Transverse colon (tissue), 4 donors: ENCODE results near the gene ATP13A2. TPM values are rescaled to one million over a fixed set of nuclear protein-coding genes. Genes with fewer than 3 reads are reported as not detected.

Experiments
- DNase-seq: peaks from one replicate; pipeline ENCODE4 v3.0.0-alpha.2; 2019
- H3K27ac ChIP-seq, 4 donors: fragments of 200-600 bp; sonication (generic); 2 replicates each; pipeline ENCODE4 v1.5.1; 2016 to 2018; ENCODE audit warnings: inconsistent platforms in 4 of 4
- H3K27me3 ChIP-seq: fragments of 200-600 bp; sonication (generic); 2 replicates; pipeline ENCODE4 v1.5.1; 2017; ENCODE audit warnings: inconsistent platforms
- H3K36me3 ChIP-seq, 4 donors: fragments of 200-600 bp; sonication (generic); 2 replicates each; pipeline ENCODE4 v1.5.1; 2017 to 2019; ENCODE audit warnings: inconsistent platforms in 4 of 4
- H3K4me1 ChIP-seq, 4 donors: fragments of 200-600 bp; sonication (generic); 2 replicates each; pipeline ENCODE4 v1.5.1; 2017 to 2020; ENCODE audit warnings: inconsistent platforms in 4 of 4
- H3K4me3 ChIP-seq, 4 donors: fragments of 200-600 bp; sonication (generic); 1 replicate in 1 of 4; 2 replicates in 3 of 4; pipeline versions ENCODE4 v1.5.1 to v1.6.1; 2017 to 2019; ENCODE audit warnings: inconsistent platforms in 4 of 4
- H3K9me3 ChIP-seq, 2 donors: fragments of 200-600 bp; sonication (generic); 2 replicates each; pipeline ENCODE4 v1.5.1; 2017 to 2019; ENCODE audit warnings: inconsistent platforms in 2 of 2
- EP300 ChIP-seq: sonication (generic); formaldehyde crosslinking; IDR thresholded peaks from one replicate; pipeline ENCODE4 v1.6.1; 2017; ENCODE audit warnings: antibody characterized with exemption, low read depth
- POLR2A ChIP-seq: fragments of 450-650 bp; IDR thresholded peaks from one replicate; pipeline ENCODE4 v1.6.1; 2016; ENCODE audit warnings: antibody characterized with exemption, mild to moderate bottlenecking, moderate library complexity
- POLR2AphosphoS5 ChIP-seq, 3 donors: sonication (generic); formaldehyde crosslinking; IDR thresholded peaks; one replicate each; pipeline ENCODE4 v1.6.1; 2016; ENCODE audit warnings: antibody characterized with exemption in 3 of 3
- WGBS, 2 donors: methylation state at CpG; one replicate each; pipeline ENCODE4 v1.1.5; 2018; ENCODE audit warnings: low coverage in 1 of 2; 5-methylcytosine and 5-hydroxymethylcytosine counted together
- in situ Hi-C, 4 donors: fragments of 200-750 bp; cut with MboI; loops; one replicate each; pipeline versions ENCODE4 v1.15.0 to v1.15.1; 2017; ENCODE audit warnings: low sequenced_read_pairs in 3 of 4, low pct_ligation_motif_present in 1 of 4, low pct_unique_long_range_greater_than_20kb in 1 of 4
- intact Hi-C: fragments of 100-400 bp; cut with DNase I; formaldehyde crosslinking; loops from one replicate; pipeline ENCODE4 v1.15.1; 2023; ENCODE audit warnings: low total_unique reads
- total RNA-seq, 4 donors: library from RNA; depleted of rRNA; stranded (reverse); fragments of >200 nt; gene quantifications; one replicate each; pipeline ENCODE4 v1.1.0, GENCODE V29; 2016
- TF ChIP-seq, protein P1 (sequence below), 5 experiments: fragments of 200-600 bp in 3 of 5; fragments of 450-650 bp in 2 of 5; sonication (generic) in 3 of 5; IDR thresholded peaks; 1 replicate in 2 of 5; 2 replicates in 3 of 5; pipeline ENCODE4 v1.5.1; 2016 to 2017; ENCODE audit warnings: antibody characterized with exemption in 5 of 5, inconsistent platforms in 3 of 5, mild to moderate bottlenecking in 2 of 5, moderate library complexity in 1 of 5

ATP13A2 gene
- total RNA-seq, 4 donors from 2014 or later = 34.4 to 70.8 (median 60.9) TPM

DNA sequence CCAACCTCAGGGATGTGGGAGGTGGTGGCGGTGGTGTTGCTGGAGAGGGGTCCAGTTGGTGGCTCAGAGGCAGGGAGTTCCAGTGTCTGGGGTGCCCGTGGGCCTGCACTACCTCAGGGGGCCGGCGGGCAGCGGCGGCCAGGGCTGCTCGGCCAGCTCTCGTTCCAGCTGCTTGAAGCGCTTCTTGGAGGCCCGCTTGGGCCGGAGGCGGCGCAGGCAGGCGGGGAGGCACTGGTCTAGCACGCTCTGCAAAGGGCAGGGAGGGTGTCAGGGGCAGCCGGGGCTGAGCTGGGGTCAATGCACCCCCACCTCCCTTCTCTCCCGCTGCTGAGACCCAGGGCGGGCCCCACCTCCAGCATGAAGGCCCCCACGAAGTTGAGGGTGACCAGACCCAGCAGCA is 25.6 kb downstream of the ATP13A2 start:
- in situ Hi-C loops = no loop called here
- Histone ChIP-seq H3K4me3 (no peak overlapping the region), H3K27ac (no peak overlapping the region), H3K9me3 (no peaks in the 10 kb centered on the region), H3K27me3 (peaks cover 11% of the 10 kb centered on the region), H3K4me1 (no peaks in the 10 kb centered on the region), H3K36me3 (no peaks in the 10 kb centered on the region)
- no peak for TF ChIP-seq POLR2AphosphoS5 (IDR thresholded peaks at IDR 0.05)
- intact Hi-C loops = no loop called here
- 93 to 96% methylated on average over 8 to 19 of the region's 19 CpGs for WGBS, 2 donors
- DNase-seq = no peak

DNA sequence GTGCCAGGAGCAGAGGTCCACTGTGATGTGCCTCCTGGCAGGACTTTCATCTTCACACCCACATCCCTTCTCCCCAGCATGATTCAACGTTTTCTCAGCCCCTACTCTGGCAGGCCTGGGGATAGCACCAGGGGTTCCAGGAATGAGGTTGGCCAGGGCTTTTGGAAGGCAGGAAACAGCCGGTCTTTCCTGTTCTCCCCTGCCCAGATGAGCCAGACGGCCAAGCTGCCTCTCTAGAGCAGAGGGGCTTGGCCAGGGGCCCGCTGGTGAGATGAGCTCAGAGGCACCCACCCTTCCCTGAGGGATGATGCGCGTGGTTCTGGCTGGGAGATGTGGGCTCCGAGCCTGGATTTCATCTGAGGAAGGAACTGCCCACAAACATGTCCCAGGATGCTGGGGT is 27.0 kb downstream of the ATP13A2 start:
- no peaks in the 10 kb centered on the region for H3K36me3 ChIP-seq
- peak overlapping the region in 1 of 4 donors; percentile 29 for H3K27ac ChIP-seq
- no peak overlapping the region for H3K4me3 ChIP-seq
- in situ Hi-C loops (no loop called here), intact Hi-C loops (no loop called here)
- peaks cover 25% of the 10 kb centered on the region for H3K27me3 ChIP-seq
- TF ChIP-seq EP300 = no peak
- no peak for TF ChIP-seq POLR2A
- TF ChIP-seq, protein P1, sequence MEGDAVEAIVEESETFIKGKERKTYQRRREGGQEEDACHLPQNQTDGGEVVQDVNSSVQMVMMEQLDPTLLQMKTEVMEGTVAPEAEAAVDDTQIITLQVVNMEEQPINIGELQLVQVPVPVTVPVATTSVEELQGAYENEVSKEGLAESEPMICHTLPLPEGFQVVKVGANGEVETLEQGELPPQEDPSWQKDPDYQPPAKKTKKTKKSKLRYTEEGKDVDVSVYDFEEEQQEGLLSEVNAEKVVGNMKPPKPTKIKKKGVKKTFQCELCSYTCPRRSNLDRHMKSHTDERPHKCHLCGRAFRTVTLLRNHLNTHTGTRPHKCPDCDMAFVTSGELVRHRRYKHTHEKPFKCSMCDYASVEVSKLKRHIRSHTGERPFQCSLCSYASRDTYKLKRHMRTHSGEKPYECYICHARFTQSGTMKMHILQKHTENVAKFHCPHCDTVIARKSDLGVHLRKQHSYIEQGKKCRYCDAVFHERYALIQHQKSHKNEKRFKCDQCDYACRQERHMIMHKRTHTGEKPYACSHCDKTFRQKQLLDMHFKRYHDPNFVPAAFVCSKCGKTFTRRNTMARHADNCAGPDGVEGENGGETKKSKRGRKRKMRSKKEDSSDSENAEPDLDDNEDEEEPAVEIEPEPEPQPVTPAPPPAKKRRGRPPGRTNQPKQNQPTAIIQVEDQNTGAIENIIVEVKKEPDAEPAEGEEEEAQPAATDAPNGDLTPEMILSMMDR (IDR thresholded peaks at IDR 0.05) = no peak
- TF ChIP-seq POLR2AphosphoS5 (IDR thresholded peaks at IDR 0.05) = no peak
- H3K9me3 ChIP-seq = no peaks in the 10 kb centered on the region
- 54% methylated on average over 7 of the region's 7 CpGs; no CpG with 5 or more reads in 1 of the 2 donors for WGBS, 2 donors
- H3K4me1 ChIP-seq = peaks cover 0 to 11% (median 5%) of the 10 kb centered on the region in 4 donors
- peak; percentile 26 for DNase-seq

DNA sequence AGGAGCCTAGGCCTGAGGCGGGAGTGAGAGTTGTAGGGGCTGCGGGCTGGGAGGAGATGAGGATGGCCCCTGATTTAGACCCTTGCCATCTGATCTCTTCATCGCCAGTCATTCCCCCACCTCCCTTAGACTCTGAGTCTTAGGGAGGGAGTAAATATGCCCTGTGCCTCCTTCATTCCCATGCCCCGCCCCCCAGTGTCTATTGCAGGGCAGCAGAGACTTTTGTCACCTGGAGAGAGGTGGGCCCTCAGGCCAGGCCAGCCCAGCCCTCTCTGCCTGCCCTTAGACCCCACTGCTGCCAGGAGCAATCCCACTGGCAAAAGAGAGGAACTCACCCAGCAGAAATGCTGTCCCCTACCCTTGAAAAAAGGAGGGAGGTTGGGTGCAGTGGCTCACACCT is 28.1 kb downstream of the ATP13A2 start:
- peaks cover 0 to 22% (median 7%) of the 10 kb centered on the region in 4 donors for H3K4me1 ChIP-seq
- peaks cover 34% of the 10 kb centered on the region for H3K27me3 ChIP-seq
- H3K9me3 ChIP-seq = no peaks in the 10 kb centered on the region
- 86% methylated on average over 4 of the region's 4 CpGs; no CpG with 5 or more reads in 1 of the 2 donors for WGBS, 2 donors
- intact Hi-C loops = no loop called here
- in situ Hi-C loops = no loop called here
- H3K4me3 ChIP-seq = no peak overlapping the region
- TF ChIP-seq EP300 (no peak), POLR2AphosphoS5 (IDR thresholded peaks at IDR 0.05) (no peak), POLR2A (no peak)
- TF ChIP-seq, protein P1 (IDR thresholded peaks at IDR 0.05) = no peak
- no peaks in the 10 kb centered on the region for H3K36me3 ChIP-seq
- DNase-seq = no peak
- no peak overlapping the region for H3K27ac ChIP-seq

DNA sequence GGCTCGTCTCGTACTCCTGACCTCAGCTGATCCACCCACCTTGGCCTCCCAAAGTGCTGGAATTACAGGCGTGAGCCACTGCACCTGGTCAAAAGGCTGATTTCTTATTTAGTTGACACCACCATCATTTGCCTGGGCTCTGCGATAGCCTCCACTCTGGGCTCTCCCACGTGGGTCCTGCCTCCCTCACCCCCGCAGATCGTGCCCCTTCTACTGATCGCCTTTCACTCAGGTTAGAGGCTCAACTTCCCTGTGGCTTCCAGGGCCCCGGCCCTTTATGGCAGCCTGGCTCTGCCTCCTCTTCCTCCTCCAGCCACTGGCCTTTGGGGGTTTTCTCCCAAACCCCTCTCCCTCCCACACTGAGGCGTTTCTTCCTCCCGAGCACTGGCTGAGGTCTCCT is 28.8 kb downstream of the ATP13A2 start:
- no peak for DNase-seq
- Histone ChIP-seq H3K9me3 (no peaks in the 10 kb centered on the region), H3K4me3 (no peak overlapping the region), H3K36me3 (no peaks in the 10 kb centered on the region), H3K27me3 (peaks cover 34% of the 10 kb centered on the region), H3K27ac (no peak overlapping the region), H3K4me1 (peaks cover 3 to 29% (median 14%) of the 10 kb centered on the region in 4 donors)
- in situ Hi-C loops = no loop called here
- 76 to 82% methylated on average over 4 to 11 of the region's 11 CpGs for WGBS, 2 donors
- no peak for TF ChIP-seq POLR2A
- no peak for TF ChIP-seq POLR2AphosphoS5 (IDR thresholded peaks at IDR 0.05)
- TF ChIP-seq EP300 = no peak
- TF ChIP-seq, protein P1 (IDR thresholded peaks at IDR 0.05) = no peak
- intact Hi-C loops = no loop called here

DNA sequence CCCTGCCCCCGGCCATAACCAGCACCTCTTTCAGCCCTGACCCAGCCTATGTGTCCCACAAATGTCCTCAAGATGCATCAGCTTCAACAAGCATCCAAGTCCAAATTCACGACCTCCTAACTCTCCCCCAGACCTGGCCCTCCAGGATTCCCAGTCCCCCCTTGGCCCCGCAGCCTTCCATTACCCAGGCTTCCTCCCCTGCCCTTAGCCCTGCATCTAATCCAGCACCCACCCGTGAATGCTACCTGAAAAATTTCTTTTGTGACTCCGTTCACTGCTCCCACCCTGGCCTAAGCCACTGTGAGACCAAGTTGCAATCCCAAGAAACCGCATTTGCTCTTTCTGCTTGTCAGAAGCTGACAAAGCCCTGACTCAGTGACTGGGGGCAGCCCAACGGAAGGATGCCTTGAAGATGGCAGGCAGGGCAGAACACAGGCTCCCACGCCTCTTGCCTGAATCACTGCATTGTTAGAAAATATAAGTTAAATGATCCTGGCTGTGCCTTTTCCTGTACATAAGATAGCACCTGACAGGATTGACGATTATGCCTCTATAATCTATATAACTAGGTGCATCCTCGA is 30.4 kb downstream of the ATP13A2 start:
- no peak for DNase-seq
- Histone ChIP-seq H3K4me3 (no peak overlapping the region), H3K4me1 (peaks cover 3 to 32% (median 15%) of the 10 kb centered on the region in 4 donors), H3K36me3 (no peaks in the 10 kb centered on the region), H3K9me3 (no peaks in the 10 kb centered on the region), H3K27me3 (peaks cover 34% of the 10 kb centered on the region), H3K27ac (no peak overlapping the region)
- in situ Hi-C loops (no loop called here), intact Hi-C loops (no loop called here)
- TF ChIP-seq EP300 (no peak), POLR2A (no peak), POLR2AphosphoS5 (IDR thresholded peaks at IDR 0.05) (no peak)
- TF ChIP-seq, protein P1 (IDR thresholded peaks at IDR 0.05) = no peak
- 80 to 85% methylated on average over 8 to 10 of the region's 10 CpGs for WGBS, 2 donors
